Superior temporal gyrus (tissue), 1 donor: Measurements from ENCODE around the gene MEF2C.

Experiments
- DNase-seq: peaks from one replicate; pipeline ENCODE4 v3.0.0-alpha.2; 2016; ENCODE audit errors: extremely low spot score

Gene MEF2C

DNA sequence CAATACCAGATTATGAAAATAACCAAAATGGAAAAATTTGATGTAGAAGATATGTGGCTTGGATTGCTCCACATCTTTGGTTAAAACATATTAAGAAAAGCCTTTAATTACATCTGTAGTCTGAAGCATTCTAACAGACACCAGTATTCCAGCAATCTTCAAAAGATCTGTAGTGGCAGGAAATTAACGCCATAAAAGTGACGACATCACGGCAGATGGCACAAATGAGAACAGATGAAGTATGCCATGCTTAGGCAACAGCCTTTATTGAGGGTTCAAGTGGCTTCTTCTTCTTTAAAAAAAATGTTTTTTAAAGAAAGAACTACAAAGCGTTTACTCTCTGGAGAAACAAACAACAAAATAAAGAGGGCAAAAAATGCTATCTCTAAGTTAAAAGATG lies 164.2 kb downstream of the MEF2C start:
- DNase-seq, result peak; percentile 12

DNA sequence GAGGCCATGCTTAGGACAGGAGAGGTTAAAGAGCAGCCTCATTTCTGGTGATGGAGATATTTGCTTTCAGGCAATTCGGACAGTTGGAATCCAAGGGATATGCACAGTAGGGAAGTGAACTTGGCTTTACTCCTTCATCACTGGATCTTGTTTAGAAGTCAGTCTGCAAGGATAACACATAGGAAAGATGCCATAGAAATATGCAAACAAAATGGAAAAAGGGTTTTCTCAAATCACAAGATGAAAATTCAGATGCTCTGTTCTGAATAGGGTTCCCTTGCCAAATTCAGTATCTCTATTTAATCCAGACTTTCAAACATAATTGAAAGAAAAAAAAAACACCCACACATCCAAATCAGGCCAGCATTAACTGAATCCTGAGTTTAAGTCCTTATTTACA lies 166.9 kb downstream of the MEF2C start:
- DNase-seq, result peak; percentile 16

DNA sequence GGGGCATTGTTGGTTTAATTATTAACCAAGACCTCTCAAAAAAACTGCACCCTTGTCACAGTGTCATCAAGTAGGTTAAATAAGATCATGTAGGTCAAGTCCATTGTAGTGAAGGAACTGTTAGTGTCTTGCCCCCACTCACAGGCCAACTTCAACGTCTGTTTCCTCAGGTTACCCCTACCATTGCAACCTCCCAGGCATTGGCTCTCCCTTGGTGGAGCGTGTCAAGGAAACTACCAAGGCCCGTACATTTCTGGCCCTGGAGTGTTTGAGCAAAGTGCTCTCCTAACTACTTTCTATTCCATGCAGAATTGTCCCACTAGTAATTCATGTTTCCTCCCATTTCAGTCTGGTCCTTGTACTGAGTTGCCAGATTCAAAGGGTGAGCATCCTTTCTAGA lies 167.5 kb downstream of the MEF2C start:
- DNase-seq, result no peak

DNA sequence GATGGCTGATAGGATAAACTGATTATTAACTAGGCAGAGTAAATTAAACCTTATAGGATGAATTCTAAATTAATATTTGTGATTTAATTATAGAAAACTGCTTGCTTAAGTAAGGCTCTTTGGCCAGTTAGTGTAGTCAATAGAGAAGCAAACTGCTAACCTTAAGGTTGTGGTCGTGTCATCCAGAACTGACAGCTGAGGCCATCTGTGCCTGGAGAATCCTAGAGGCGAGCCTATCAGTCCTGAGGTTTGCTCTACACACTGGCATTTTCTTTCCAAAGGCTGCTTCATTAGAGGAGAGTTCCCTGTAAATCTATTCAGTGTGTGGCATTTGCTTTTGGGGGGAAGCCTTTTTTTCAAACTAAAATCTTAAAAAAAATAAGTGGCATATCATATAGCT lies 169.2 kb downstream of the MEF2C start:
- no peak for DNase-seq

DNA sequence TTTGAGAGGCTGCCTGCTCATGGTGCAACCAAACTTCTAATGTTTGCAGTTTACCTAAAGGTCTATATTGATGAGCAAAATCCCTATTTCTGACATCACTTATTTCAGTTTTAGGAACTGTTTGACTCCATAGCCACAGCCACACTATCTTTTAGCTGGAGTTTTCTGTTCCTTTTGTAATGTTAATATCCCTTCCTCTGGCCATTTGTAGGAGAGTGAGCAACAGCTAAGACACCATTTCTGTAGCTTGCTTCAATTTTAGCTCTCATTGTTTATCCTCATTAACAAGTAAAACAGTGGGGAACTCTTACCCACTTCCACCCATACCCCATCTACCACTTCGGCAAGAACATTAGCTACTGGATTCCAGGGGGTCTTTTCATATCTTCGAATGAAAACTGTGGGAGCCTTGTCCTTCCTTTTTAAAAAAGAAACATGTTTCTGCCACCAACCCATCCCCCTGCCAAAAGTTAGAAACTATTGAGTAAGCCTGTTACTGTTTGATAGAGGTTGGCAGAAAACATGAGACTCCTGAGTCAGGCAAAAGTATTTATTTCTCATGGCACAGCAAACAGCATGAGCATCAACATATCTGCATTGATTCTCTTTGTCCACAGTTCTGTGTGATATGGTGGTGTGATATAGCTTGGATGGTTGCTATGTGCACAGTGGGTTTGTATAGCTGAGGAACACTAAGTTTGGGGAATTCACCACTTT lies 174.1 kb downstream of the MEF2C start:
- DNase-seq, result no peak

DNA sequence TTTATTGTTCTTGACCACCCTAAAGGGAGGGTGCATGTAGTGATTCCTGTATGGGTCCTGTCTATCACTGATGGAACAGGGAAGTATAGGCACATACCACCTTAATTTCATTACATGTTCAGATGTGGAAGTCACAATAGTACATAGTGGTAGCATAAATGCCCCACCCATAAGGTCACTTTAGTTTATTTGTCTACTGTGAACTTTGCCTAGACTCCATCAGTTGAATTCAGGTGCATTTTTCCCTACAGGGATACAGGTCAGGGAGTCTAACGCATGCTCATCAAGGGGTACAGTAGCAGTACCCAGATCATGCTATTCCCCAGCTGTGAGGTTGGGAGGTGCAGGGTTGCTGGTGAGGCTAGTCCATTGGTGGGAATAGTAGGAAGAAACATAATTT lies 175.0 kb downstream of the MEF2C start:
- DNase-seq, result no peak

DNA sequence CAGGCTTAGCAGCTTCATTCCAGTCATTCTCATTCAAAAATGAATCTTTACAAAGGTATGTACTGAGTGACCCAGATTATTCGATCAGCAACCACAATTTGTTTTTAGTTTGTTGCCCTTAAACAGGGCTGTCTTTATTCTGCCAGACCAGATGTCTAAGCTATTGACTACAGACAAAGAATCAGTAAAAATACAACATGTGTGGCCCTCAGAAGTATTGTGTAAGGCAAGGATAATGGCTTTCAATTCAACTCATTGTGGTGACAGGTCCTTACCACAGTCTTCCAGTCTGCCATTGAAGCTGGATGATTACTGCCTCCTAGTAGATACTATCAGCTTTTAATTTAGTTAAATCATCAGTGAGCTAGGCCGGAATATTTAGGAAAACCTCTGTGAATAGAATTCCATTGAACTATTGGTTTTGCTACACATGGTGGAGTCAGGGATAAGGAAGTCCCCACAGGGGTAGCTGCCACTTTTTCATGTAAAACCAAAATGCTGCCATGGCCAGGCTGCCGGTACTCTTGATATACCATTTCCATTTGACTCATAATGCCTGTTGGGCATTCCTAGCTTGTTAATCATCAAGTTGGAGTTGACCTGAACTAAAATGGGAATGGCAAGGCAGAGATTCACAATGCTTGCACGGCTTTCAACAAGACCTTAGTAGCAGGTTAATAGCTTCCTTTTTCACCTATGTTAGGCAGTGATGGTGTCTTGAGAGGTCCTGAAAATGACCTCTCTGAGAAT lies 175.6 kb downstream of the MEF2C start:
- no peak for DNase-seq

DNA sequence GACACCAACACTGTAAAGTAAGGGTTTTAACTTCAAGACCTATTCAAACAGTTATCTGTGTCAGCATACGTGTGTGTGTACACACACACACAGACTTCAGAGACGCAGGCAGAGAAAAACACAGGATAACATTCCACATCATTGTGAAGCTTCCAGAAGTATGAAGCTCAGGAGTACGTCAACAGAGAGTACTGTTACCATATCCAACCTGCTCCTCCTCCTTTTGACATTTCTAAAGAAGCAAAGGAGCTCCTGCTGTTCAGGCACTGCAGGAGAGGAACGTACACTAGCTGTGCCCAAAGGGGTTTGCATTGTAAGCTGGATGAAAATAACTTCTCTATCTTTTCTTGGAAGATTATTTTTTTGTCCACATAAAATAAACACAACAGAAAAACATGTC lies 180.7 kb downstream of the MEF2C start:
- peak; percentile 36 for DNase-seq

DNA sequence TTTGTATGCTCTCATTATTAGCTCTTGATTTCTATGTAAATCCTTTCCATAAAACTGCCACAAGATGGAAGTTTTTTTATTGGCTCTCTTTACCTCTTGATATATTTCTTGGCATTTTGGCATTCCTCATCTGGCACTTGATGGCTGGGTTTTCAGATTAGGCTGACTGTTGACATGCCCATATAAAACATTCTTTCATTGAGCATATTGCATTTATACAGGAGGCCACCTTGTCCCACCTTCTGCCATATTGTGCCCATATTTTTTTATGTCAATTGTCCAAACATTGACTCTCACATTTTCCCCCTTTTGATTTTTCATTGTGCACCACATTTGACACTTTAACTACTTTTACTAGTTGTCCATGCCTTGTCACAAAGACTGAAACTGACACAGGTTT lies 182.9 kb downstream of the MEF2C start:
- DNase-seq, result no peak

DNA sequence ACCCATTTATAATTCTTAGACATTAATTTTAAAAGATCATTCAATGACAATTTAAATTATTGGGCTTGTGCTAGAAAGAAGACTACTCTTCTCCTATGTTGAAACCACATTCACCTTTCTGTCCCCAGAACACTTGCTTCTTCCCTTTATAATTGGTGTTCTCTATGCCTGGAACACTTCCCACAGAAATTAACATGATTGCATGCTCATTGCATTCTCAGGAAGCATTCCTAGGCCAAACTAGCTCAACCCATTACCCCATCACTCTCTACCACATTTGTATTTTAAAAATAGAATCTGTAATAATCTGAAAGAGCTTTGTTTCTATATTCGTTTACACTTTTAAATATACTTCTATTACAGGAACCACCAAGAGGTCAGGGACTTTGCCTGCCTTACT lies 184.7 kb downstream of the MEF2C start:
- DNase-seq, result peak; percentile 35

DNA sequence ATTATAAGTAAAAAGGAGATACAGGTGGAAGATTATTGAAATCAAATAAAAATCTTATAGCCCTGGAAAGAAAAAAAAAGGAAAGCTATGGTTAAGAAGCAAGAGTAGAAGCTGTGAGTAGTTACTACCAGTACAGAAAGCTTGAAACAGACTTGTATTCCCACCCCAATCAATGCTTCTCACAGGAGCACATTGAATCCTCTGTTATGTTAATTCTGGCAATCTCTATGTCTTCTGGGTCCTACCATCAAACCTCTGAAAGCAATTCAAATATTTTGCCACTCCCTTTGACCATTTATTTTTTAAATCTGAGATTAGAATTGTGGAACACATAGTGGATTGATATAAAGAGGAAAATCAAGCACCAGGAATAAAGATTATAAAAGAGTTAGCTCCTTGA lies 186.5 kb downstream of the MEF2C start:
- DNase-seq, result no peak

DNA sequence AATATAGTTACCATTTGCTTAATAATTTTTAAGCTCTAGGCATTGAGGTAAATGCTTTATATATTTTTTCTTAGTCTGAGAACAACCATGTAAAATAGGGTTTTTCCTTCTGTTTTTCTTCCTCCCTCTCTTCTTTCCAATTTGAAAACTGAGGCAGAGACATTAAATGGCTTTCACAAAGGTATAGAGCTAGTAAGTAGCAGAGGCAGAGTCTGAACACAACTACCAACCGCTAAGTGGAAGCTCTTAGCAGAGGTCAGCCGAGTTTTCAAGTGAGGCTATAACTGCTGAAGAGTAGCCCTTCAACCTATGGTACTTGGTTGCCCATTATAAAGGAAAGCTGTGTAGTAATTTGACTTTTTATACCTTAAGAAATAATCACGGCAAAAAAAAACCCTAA lies 187.1 kb downstream of the MEF2C start:
- DNase-seq, result peak; percentile 32

DNA sequence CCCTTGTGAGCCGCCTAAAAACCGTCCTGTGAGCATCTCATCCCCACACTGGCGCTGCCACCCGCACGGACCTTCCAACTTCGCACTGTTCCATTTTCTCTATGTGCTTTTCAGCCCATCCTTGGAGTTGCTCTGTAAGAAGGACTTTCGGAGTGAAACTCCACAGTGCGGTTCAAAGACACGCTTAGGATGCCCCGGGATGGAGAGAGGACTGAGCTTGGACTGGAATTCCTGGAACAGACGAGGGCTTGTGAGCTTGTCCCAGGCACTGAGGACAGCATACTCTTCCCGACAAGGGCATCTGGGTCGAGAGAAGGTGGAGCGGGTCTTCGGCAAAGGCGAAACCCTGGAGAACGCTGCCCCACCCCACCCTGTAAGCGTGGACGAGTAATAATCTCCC lies 187.8 kb downstream of the MEF2C start:
- DNase-seq, result peak; percentile 43

DNA sequence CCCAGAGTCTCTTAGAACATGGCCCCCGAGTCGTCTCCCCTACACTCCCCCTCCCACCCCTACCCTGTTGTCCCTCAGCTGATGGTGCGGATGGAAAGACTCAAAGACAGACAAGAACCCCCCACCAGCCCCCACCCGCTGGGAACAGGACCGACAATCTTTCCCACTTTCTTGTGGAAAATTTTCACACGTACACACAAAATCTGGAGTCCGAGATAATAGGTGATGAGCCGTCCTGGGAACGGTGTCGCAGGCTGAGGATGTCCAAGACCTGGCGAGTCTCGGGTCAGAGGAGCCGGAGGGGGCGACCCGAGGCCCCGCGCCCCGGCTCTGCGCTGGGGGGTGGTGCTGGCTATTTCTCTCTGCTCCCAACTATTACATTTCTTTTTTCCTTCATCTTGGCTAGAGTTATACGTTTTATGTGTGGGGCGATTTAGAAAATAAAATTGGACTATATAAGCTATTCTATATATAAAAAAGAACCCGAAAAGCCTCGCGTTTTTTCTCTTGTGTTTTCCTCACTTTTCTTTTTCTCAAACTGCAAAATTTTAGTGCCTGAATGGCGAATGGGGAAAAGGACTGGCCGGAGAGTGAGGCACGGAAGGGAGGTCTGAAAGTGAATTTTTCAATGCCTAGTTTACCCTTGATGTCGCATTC lies 188.8 kb downstream of the MEF2C start:
- peak; percentile 33 for DNase-seq

DNA sequence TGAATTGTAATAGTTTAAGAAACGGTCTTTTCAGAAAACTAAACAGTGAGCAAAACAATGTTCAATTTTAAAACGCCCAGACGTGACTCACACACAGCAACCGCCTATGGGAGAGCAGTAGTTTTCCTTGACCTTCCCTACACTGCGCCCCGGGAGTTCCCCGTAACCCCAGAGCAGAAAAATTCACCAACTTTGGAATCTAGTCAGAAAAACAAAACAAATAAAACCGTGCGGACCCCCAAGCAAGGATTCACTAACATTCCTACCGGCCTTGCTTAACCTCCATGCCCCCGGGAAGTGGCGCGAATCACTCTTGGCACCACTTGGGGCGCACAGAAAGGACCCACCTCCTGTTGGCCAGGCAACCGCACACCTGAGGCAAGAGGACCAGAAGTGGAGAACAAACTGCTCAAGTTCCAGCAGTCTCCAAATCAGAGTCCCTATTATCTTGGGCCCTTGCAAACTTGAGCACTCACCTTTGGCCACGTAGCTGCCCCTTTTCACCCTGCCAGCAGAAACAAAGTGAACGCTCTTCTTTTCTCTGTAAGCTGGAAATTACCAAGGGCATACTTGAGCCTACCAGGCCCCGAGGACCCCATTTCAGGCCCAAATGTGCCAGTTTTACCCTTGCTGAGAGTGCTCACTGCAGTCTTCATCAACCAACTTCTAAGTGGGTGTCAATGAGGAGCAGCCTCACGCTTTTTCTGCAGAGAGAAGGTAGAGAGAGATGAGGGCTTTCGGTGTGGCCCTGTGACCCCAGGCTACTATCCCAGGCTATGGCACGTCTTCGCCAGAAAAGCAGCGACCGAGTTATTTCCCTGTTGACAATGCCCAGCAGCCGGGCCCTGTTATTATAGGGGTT lies 189.7 kb downstream of the MEF2C start:
- peak; percentile 47 for DNase-seq

DNA sequence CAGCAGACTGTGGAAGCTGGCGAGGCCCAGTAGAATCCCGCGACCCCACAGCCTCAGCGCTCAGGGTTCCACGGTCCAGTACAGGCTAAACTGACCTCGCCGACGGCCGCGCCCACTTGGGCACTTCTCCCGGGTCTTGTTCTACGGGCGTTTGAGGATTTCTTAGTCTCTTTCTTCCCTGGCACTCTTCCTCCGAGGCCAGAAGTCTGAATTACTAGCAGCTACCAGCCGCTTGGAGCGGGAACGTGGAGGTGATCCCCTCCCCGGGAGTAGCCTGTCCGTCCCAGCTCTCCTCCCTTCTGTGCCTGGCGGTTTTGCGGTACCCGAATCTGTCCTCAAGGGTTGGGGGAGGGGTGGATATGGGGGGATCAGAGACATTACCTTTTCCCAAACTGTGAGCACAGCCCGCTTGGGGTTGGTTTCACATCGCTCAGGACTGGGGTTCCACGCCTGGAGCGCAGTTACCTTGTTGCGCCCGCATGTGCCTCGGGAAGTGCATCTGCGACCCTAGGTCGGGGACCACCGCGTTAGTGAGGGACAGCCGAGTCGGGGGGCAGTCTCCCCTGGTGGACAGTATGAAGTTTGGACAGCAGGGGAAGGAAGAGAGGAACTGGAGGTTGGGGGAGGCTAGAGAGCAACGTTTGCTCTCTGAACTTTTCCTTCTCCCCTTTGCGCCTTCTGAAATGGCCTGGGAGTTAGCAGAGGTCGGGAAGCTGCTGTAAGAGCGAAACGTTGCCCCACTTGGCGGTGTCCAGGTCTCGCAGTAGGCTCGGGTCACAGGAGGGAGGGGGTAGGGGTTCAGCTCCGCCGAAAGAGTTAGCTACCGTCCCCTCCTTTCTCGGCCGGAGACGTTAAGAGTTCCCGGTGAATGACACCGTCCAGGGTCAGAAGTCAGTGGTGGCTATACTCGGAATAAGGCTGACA lies 190.8 kb downstream of the MEF2C start:
- DNase-seq, result peak; percentile 57

DNA sequence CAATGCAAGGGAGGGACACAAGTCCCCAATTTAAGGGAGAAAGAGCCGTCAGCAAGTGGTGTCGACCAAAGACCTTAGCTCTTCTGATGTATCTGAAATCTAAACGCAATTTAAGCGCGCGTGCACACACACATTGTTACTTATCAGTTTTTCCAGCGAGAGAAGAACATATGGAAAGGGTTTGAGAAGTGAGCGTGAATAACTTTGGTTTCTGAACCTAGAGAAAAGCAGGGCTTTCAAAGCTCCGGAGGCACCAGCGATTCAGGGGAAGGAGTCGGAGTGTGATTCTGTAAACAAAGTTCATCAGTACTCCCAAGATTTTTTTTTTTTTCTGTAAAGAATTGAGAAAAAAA lies 191.8 kb downstream of the MEF2C start:
- DNase-seq, result no peak

DNA sequence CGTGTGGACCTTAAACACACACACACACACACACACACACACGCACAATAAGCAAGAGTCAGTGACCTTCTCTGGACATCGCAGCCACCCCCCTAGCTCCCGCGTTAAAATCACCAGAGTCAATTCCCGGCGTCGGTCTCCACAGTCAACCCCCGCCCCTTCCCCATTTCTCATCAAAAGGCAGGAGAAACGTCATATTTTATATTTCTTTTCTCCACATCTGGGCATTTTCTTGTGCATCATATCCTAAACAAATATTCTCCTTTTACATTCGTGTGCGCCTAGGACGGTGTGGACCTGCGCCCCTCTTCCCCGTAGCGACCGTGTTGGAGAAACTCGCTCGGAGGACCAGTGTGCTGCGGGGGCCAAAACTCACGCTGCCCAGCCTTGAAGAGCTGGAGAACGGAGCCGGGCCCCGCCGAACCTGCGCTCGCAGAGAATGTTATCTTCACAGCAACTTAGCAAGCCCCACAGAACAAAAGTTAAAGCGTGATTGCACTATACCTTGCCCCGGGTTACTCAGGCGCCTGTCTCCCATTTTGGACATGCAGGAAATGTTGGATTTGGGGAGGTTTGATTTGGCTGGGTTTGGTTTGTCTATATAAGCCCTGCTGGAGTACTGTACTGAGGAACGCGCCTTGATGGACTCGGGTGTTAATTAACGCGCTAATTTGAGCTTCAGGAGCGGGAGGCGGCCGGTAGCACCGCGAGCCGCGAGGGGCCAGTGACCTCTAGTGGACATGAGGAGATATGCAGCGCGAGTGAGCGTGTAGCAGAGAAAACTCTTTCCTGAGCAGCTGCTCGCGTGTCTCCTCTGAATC lies 192.4 kb downstream of the MEF2C start:
- peak; percentile 95 for DNase-seq

DNA sequence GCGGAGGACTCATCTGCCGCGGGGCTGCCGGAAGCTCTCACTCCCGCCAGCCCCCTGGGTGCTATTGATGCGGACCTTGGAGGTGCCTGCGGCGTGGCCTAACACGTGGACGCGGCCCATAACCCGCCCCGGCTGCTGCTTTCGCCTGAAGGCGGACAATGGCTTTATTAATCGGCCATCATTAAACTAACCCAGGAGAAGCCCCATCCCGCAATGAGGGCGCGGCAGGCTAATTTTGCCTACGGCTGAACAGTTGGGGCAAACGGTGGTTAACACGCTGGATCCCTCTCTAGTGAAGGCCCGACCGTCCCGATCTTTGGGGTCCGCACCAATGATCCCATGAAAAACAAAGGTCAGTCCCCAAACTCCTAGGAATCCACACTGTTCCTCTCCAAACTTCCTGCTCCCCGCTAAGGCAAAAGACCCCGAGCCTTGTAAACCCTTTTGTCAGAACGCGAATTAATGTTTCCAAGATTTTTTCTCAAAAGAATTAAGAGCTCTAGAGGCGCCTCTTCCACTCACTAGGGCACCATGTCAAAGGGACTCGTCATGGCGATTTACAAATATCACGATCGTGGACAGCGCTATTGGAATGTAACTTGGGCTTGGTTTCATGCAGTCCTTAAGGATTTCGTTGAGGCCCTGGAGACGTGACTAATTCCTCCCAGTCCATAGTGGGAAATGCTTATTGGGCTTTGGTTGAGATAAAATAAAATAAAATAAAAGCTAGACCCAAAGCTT lies 193.1 kb downstream of the MEF2C start:
- DNase-seq, result peak; percentile 72
